ENCODE measurements around the gene FBXO31.

The FBXO31 gene

GRCh38 chr16:87383505-87384161 lies at the start of gene FBXO31:
FBXO31 (minus strand) TSS chr16:87383776; CDS start chr16:87383744, 32 bp downstream.
- DNase-seq: peak; percentile 71 to 95 (median 94)

GRCh38 chr16:87432330-87432915 lies 48.8 kb upstream of the FBXO31 start:
- no peak for DNase-seq

GRCh38 chr16:87431926-87432325 lies 48.4 kb upstream of the FBXO31 start:
- no peak for DNase-seq

GRCh38 chr16:87426423-87427215 lies 43.0 kb upstream of the FBXO31 start:
- no peak for DNase-seq

- DNase-seq: no peak
These were observed 42.4 kb upstream of the FBXO31 start for GRCh38 chr16:87425941-87426340.

- no peak for DNase-seq
These were observed 40.7 kb upstream of the FBXO31 start for GRCh38 chr16:87424266-87424665.

- no peak for DNase-seq
These were observed 39.9 kb upstream of the FBXO31 start for GRCh38 chr16:87423429-87423828.

GRCh38 chr16:87422106-87422505 lies 38.5 kb upstream of the FBXO31 start:
- no peak for DNase-seq

GRCh38 chr16:87421003-87421912 lies 37.7 kb upstream of the FBXO31 start:
- no peak for DNase-seq

GRCh38 chr16:87420026-87421002 lies 36.7 kb upstream of the FBXO31 start:
- DNase-seq: no peak

GRCh38 chr16:87418644-87419043 lies 35.1 kb upstream of the FBXO31 start:
- no peak for DNase-seq

- DNase-seq: no peak
These were observed 34.6 kb upstream of the FBXO31 start for GRCh38 chr16:87418216-87418615.

- no peak for DNase-seq
These were observed 33.9 kb upstream of the FBXO31 start for GRCh38 chr16:87417528-87417910.

- DNase-seq: peak in 1 of 3 experiments; percentile 7
These were observed 33.4 kb upstream of the FBXO31 start for GRCh38 chr16:87416826-87417527.

- no peak for DNase-seq
These were observed 31.9 kb upstream of the FBXO31 start for GRCh38 chr16:87415441-87415840.

- DNase-seq: no peak
These were observed 30.7 kb upstream of the FBXO31 start for GRCh38 chr16:87414251-87414680.

GRCh38 chr16:87412996-87413421 lies 29.4 kb upstream of the FBXO31 start:
- no peak for DNase-seq

GRCh38 chr16:87412371-87412995 lies 28.9 kb upstream of the FBXO31 start:
- DNase-seq: no peak

GRCh38 chr16:87411375-87412271 lies 28.0 kb upstream of the FBXO31 start:
- DNase-seq: peak in 1 of 3 experiments; percentile 6
